Embryonic facial prominence (tissue), 1 donor: ENCODE measurements around the gene ASPN.
"Not testable (repeated sequence)": the region's sequence is repeated elsewhere in the genome, so short reads cannot be mapped to it uniquely, and the experiment has no call there.

Experiments
- DNase-seq: peaks from one replicate; pipeline ENCODE4 v3.0.0-alpha.2; 2016; ENCODE audit errors: extremely low spot score

ASPN gene

GRCh38 chr9:92411157-92411556 lies 71.1 kb downstream of the ASPN start:
- DNase-seq: not testable (repeated sequence)

DNA sequence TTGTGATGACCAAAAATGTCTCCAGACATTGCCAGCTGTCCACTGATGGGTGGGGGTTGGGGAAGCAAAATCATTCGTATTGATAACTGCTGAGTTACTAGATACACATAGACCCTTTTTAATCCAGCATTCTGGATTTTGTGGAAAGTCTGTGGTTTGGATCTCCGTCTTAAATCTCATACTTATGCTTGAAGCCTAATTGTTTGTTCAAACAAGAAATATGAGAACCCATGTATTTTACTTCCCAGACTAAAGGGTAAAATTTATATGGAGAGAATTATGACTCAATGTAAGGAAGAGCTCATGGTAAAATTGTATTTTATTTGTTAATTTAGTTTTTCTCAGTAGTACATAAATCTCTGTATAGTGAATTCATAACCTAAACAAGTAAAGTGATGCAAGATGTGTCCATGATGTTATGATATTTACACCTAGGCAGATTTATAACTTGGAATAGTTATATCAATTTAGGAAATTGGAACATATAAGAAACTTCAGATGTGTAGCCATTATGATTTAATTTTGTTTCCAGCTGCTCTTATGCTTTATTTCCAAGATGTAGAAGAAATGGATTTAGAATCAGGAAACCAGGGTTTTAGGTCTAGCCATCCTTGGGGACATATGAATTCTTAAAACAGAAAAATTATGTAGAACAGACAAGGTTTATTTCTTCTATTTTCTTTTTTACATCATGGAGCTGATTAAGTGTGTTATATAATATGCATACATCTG lies 73.4 kb downstream of the ASPN start:
- peak; percentile 42 for DNase-seq

DNA sequence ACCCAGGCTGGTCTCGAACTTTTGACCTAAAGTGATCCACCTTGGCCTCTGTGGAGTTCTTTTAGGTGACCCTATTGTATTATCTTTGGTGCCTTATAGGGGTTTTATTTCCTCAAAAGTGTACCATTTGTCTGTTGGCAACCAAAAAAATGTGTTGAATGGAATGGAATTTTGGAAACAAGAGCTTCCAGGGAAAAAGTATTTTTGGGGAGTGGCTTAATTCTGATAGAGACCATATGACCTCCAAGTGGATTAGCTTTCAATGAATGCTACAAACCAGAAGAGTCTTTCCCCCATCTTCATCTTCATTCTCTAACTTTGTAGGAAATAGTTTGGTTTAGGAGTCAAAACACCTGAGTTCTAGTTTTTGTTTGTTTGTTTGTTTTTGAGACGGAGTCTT lies 74.5 kb downstream of the ASPN start:
- DNase-seq: no peak

DNA sequence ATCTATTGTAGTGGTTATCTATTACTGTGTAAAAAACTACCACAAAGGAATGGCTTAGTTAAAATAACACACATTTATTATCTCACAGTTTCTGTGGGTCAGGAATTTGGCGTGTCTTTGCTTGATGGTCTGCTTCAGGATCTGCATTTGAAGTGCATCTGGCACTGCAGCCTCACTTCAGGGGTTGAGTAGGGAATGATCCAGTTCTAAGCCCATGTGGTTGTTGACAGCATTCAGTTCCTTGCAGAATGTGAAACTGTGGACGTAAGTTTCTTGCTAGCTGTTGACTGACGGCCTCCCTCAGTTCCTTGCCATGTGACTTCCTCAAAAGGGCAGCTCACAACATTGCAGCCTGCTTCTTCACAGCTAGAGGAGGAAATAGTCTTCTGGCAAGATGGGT lies 75.8 kb downstream of the ASPN start:
- DNase-seq: no peak
